Raji (cell line): Measurements from ENCODE around the gene MRFAP1L1.

Experiments used
- POLR2A ChIP-seq: IDR thresholded peaks from 2 replicates; pipeline ENCODE4 v1.6.1; 2011; ENCODE audit warnings: low read depth, low read length, control low read depth; ENCODE audit not compliant: insufficient read depth

MRFAP1L1 gene

DNA sequence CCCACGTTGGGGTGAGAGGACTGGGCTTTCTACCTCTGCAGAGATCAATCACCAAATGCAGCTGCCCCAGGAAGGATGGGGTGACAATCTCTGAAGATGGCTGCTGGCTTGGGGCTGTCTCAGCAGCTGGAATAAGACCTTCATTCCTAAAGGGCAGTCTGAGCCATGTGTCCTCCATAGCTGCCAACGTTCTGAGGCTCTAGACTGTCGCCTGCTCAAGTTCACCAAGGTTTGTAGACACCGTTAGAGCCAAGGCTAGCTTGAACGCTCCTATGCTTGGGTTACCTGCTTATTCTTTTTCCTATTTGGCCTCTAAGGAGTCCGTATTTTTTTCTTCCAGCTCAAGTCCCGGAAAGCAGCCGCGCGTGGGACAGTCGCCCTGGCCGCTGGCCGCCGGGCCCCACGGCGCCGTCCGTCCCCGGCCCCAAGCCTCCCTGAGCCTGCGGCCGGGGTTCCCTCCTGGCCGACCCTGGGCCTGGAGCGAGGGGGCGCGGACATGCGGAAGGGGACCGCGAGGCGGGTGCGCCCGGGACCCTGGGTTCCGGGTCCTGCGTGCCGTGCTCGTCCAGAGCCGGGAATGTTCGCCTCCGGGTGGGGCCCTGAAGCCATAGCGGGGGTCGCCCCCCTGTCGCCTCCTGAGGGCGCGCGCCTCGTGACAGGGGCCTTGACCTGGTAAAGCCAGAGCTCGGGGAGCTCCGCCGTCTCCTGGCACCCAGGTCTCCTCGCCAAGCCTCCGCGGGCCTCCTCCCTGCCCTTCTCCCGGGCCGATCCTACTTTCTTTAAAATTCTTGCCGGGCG is 45.9 kb downstream of the MRFAP1L1 start:
- TF ChIP-seq POLR2A = no peak

DNA sequence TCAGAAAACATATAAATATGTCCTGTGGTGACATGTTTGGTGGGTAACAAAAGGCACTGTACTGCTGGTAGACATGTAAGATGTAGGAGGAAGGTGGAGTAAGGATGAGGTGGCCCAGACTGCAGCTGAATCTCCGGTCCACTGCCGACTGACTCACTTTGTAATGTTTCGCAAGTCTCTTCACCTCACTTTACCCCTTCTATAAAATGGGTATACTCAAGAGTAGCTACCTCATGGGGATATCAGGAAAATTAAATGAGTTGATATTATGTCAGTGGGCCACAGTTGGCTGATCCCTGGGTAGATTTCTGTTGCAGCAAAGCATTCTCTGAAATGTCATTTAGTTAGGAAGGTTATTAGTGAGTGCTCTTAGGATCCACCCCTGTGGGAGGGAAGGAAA is 47.1 kb downstream of the MRFAP1L1 start:
- TF ChIP-seq POLR2A = no peak

GRCh38 chr4:6660430-6660829 is 49.2 kb downstream of the MRFAP1L1 start:
- TF ChIP-seq POLR2A = no peak

DNA sequence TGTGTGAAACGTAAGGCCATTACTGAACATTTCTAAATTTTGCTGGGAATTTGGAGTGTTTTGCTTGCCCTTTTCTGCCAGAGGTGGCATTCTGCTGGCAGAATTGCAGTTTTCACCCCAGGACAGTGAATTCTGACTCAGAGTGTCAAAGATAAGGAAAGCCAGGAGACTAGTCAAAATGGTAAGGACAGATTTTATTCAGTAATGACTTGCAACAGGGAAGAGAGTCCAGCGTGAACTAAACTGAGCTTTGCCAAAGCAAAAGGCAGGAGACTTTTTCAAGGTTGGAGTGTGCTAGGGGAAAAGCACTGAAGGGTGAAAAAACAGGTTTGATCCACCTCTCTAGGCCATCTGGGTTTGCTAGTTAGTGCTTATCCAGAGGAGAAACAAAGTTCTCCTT is 49.8 kb downstream of the MRFAP1L1 start:
- no peak for TF ChIP-seq POLR2A

GRCh38 chr4:6658597-6659075 is 51.0 kb downstream of the MRFAP1L1 start:
- no peak for TF ChIP-seq POLR2A

GRCh38 chr4:6658209-6658595 is 51.5 kb downstream of the MRFAP1L1 start:
- TF ChIP-seq POLR2A = no peak
